Natural killer cell treated with Interleukin-12 subunit alpha and Interleukin-12 subunit beta and Interleukin-15 and Interleukin-18, amount 100 ng/mL, for 72 hours (primary cell): ENCODE data around the gene MOSPD2. TPM values are rescaled to one million over a fixed set of nuclear protein-coding genes. Genes with fewer than 3 reads are reported as not detected.

Experiments used
- ATAC-seq, 2 donors: fragments of 150-1000 bp; cut with Tn5 transposase in 1 of 2; sonication (Bioruptor Pico), chemical (Tn5 transposase) in 1 of 2; 2 replicates each; pipeline ENCODE4 v1.10.0; 2021
- DNase-seq: peaks from one replicate; pipeline ENCODE4 v3.0.0; 2022; ENCODE audit warnings: low spot score
- H3K27ac Mint-ChIP-seq, 2 donors: 1 replicate in 1 of 2; 2 replicates in 1 of 2; pipeline ENCODE4 v1.8.0; 2022; ENCODE audit warnings: mixed read lengths in 2 of 2, mild to moderate bottlenecking in 1 of 2, moderate library complexity in 1 of 2
- H3K27me3 Mint-ChIP-seq, 2 donors: 1 replicate in 1 of 2; 2 replicates in 1 of 2; pipeline ENCODE4 v1.8.0; 2022; ENCODE audit warnings: mixed read lengths in 2 of 2
- H3K36me3 Mint-ChIP-seq: one replicate; pipeline ENCODE4 v1.8.0; 2022; ENCODE audit warnings: mixed read lengths
- H3K4me1 Mint-ChIP-seq, 2 donors: 1 replicate in 1 of 2; 2 replicates in 1 of 2; pipeline ENCODE4 v1.8.0; 2022; ENCODE audit warnings: low read depth in 2 of 2, mixed read lengths in 2 of 2, mild to moderate bottlenecking in 1 of 2
- H3K4me3 Mint-ChIP-seq: one replicate; pipeline ENCODE4 v1.8.0; 2022; ENCODE audit warnings: mixed read lengths
- H3K9me3 Mint-ChIP-seq: 2 replicates; pipeline ENCODE4 v1.8.0; 2022; ENCODE audit warnings: mixed read lengths
- total RNA-seq, 2 donors: library from RNA; stranded (reverse); gene quantifications; one replicate each; pipeline ENCODE4 v1.2.3, GENCODE V29; 2022

The MOSPD2 gene
- total RNA-seq, 2 donors from 2014 or later = 12.8 to 30.4 TPM

DNA sequence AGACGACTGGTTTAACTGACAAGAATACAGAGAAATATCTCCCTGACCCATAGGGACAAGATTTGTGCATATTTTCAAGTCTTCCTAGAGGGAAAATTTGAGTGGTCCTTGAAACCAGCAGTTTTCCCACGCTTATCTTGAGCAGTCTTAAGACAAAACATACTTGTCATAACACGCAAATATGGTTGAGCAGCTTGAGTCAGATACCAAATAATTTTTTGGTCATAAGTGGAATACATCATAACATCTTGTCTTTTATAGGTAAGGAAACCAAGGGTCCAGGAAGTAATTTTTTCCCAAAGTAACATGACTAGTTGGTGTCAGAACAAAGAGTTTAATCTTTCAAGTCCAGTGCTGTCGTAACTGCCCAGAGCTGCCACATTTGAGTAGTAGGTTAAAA lies 50.5 kb downstream of the MOSPD2 start:
- Mint-ChIP-seq H3K27ac (no peak overlapping the region), H3K4me1 (no peaks in the 10 kb centered on the region), H3K36me3 (no peaks in the 10 kb centered on the region), H3K27me3 (peaks cover 0 to 5% of the 10 kb centered on the region in 2 donors), H3K4me3 (no peak overlapping the region), H3K9me3 (peaks cover 3% of the 10 kb centered on the region)
- DNase-seq = no peak
- ATAC-seq = no peak

DNA sequence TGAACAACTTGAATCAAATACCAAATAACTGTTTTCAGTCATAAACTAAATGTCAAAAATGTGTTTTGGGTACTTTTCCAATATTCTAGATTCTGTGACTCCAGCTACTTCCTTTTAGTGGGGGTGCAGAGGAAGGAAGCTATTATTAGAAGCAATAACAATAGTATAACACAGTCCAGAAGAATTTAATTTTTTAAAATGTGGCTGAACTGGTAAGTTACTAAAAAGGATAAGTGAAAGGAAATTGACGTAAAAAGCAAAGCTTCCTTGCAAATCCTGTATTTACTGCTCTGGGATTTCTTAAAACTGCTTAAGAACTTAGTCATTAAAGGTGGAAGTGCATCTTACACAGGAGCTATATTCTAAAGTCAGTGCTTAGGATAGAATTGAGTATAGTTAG lies 53.2 kb downstream of the MOSPD2 start:
- H3K4me1 Mint-ChIP-seq = no peaks in the 10 kb centered on the region
- H3K36me3 Mint-ChIP-seq = no peaks in the 10 kb centered on the region
- H3K9me3 Mint-ChIP-seq = peaks cover 3% of the 10 kb centered on the region
- H3K27ac Mint-ChIP-seq = no peak overlapping the region
- ATAC-seq = no peak
- DNase-seq = no peak
- H3K4me3 Mint-ChIP-seq = no peak overlapping the region
- H3K27me3 Mint-ChIP-seq = peaks cover 6 to 12% of the 10 kb centered on the region in 2 donors

DNA sequence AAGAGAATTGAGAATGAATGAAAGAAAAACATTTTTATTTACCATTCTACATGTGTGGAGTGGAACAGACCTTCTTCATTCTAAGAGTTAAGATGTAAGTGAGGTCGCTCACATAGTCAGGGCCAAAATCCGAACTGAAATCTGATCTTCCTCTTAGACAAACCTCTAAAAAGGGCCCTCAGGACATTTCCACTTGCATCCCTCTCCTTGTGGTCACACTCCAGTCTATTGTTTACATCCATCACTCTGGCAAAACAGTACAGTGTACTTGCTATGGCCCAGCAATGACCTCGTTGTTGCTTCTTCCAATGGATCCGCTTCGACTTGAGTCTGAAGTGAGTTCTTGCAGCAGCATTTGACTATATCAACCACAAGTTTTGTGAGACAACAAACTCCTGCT lies 54.2 kb downstream of the MOSPD2 start:
- no peaks in the 10 kb centered on the region for H3K36me3 Mint-ChIP-seq
- no peaks in the 10 kb centered on the region for H3K4me1 Mint-ChIP-seq
- no peak for ATAC-seq

DNA sequence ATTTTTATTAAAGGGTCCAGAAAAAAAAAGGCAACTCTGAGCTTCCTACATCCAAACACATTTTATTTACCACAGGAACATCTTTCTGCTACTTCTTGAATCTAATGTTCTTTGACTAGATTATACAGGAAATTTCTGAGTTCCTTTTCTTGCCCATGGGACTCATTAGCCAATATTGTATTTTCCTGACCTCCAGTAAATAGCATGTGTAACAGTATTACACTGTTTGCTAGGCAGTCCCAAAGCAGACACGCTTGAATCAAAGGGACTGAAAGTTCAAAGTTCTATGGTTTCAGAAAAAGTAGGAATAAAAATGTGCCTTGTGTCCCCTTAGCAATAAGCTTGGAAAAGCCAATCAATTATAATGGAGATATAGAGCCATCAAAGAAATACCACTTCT lies 57.4 kb downstream of the MOSPD2 start:
- Mint-ChIP-seq H3K4me3 (no peak overlapping the region), H3K36me3 (no peaks in the 10 kb centered on the region), H3K4me1 (no peaks in the 10 kb centered on the region), H3K27me3 (peaks cover 6 to 12% of the 10 kb centered on the region in 2 donors), H3K27ac (no peak overlapping the region), H3K9me3 (peaks cover 3% of the 10 kb centered on the region)
- no peak for ATAC-seq
- no peak for DNase-seq

More for the DNA sequence above, 54.2 kb downstream of the MOSPD2 start:
- Mint-ChIP-seq H3K27me3 (peaks cover 6 to 12% of the 10 kb centered on the region in 2 donors), H3K27ac (no peak overlapping the region), H3K9me3 (peaks cover 3% of the 10 kb centered on the region), H3K4me3 (no peak overlapping the region)
- no peak for DNase-seq

DNA sequence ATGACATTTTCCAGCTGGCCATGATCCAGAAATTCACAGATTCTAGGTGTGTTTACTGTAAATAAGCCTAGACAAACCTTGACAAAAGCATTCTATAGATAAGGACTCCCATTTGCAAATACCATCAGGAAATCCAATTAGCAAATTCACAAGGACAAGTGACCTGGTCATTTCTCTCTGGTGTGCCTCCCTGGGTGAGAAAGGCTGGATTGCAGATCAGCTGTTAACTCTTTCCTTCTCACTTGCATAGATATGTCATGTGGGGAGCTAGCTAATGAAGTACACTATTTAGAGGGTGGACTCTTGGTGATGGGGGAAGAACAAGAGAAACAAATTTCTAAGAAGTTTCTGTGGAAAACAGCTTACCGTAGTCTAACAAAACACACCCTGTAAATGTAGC lies 58.9 kb downstream of the MOSPD2 start:
- Mint-ChIP-seq H3K4me1 (peaks cover 0 to 3% of the 10 kb centered on the region in 2 donors), H3K9me3 (peaks cover 3% of the 10 kb centered on the region), H3K27ac (no peak overlapping the region), H3K36me3 (no peaks in the 10 kb centered on the region), H3K4me3 (no peak overlapping the region), H3K27me3 (peaks cover 6 to 16% of the 10 kb centered on the region in 2 donors)
- ATAC-seq = no peak
- no peak for DNase-seq

DNA sequence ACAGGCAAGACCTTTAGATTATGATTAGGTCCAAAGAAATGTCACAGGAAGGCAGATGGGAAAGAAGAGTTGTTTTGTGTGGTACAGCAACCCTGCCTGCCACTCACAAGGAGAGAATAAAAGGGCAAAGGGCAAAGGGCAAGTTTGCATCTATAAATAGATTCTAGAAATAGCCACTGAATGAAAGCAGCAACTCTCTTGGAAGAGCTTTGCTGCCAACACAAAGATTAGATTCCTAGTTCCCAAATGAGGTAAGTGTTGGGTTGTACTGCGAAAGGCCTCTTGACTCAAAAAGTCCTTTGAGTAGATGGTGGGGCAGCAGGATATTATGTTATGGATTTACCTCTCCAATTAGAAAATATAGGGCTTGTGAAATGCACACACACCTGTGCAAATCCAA lies 61.2 kb downstream of the MOSPD2 start:
- H3K27me3 Mint-ChIP-seq = peaks cover 6 to 13% of the 10 kb centered on the region in 2 donors
- H3K4me3 Mint-ChIP-seq = no peak overlapping the region
- H3K9me3 Mint-ChIP-seq = no peaks in the 10 kb centered on the region
- no peaks in the 10 kb centered on the region for H3K36me3 Mint-ChIP-seq
- DNase-seq (no peak), ATAC-seq (no peak)
- peaks cover 0 to 3% of the 10 kb centered on the region in 2 donors for H3K4me1 Mint-ChIP-seq
- no peak overlapping the region for H3K27ac Mint-ChIP-seq

DNA sequence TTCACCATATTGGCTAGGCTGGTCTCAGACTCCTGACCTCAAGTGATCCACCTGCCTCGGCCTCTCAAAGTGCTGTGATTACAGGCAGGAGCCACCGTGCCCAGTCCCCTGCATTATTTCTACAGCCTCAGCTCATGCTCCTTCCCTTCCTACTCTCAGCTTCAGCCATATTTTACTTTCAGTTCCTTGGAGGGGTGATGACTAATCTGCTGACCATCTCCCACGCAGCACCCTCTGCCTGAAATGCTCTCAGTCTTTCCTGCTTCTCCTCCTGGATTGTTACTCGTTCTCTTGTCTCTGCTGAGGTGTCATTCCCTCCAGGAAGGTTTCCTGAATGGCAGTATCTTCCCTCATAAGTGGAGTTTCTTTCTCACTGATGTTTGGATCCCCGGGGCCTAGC lies 63.3 kb downstream of the MOSPD2 start:
- no peak for ATAC-seq
- no peaks in the 10 kb centered on the region for H3K9me3 Mint-ChIP-seq
- H3K36me3 Mint-ChIP-seq = no peaks in the 10 kb centered on the region
- no peak for DNase-seq
- H3K4me1 Mint-ChIP-seq = peaks cover 0 to 3% of the 10 kb centered on the region in 2 donors
- no peak overlapping the region for H3K4me3 Mint-ChIP-seq
- peaks cover 0 to 8% of the 10 kb centered on the region in 2 donors for H3K27me3 Mint-ChIP-seq
- H3K27ac Mint-ChIP-seq = peak overlapping the region in 1 of 2 donors; percentile 20

DNA sequence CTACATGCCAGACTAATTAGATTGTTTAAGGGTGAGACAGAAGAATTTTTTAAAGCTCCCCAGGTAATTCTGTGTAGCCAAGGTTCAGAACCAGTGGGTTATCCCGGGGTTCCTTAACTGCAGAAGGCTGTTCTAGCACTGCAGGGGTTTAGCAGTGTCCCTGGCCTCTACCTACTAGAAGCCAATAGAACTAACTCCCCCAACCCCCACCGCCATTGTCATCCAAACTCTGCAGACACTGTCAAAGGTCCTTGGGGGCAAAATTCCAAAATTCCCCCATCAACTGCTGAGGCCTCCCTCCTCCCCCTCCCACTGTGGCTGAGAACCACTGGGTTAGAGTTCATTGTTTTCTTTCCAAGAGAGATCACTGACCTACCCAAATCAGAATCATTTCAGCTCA lies 66.4 kb downstream of the MOSPD2 start:
- Mint-ChIP-seq H3K27me3 (peaks cover 0 to 8% of the 10 kb centered on the region in 2 donors), H3K4me1 (peaks cover 0 to 3% of the 10 kb centered on the region in 2 donors), H3K4me3 (no peak overlapping the region), H3K36me3 (no peaks in the 10 kb centered on the region), H3K27ac (no peak overlapping the region), H3K9me3 (no peaks in the 10 kb centered on the region)
- DNase-seq (no peak), ATAC-seq (no peak)

DNA sequence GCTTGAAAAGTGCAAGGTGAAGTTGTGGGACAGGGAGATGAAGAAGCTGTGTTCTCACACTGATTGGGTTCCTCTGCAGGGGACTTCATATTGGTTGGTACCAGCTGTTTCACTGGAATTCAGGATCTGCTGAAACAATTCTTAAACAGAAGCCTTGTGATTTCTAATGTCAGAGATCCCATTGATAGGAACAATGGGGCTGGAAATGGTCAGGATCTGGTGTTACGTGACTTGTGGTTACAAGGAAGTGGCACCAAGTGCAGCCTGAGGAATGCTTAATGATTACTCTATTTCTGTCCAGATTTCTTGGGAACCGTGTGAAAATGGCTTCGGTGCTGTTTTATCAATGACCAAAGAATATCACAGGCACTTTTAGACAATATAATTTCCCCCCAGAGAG lies 68.1 kb downstream of the MOSPD2 start:
- no peaks in the 10 kb centered on the region for H3K9me3 Mint-ChIP-seq
- ATAC-seq (no peak), DNase-seq (no peak)
- no peak overlapping the region for H3K27ac Mint-ChIP-seq
- peaks cover 0 to 3% of the 10 kb centered on the region in 2 donors for H3K4me1 Mint-ChIP-seq
- H3K27me3 Mint-ChIP-seq = peaks cover 0 to 8% of the 10 kb centered on the region in 2 donors
- H3K4me3 Mint-ChIP-seq = no peak overlapping the region
- no peaks in the 10 kb centered on the region for H3K36me3 Mint-ChIP-seq

DNA sequence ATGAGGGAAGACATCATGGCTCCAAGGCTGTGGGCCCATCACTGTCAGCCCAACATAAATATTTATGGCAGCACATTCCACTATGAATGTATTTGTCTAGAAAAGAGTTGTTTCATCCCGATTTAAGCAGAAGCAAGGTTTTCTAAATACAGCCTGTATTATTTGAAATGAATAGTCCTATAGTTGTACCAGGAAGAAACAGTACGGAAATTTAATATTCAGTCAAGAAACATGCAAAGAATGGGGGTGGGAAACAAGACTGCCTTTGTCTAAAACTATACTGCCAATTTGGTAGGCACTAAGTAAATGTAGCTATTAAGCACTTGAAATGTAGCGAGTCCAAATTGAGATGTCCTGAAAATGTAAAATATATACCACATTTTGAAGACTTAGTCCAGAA lies 69.1 kb downstream of the MOSPD2 start:
- peaks cover 0 to 5% of the 10 kb centered on the region in 2 donors for H3K27me3 Mint-ChIP-seq
- DNase-seq (no peak), ATAC-seq (no peak)
- no peaks in the 10 kb centered on the region for H3K36me3 Mint-ChIP-seq
- H3K4me3 Mint-ChIP-seq = no peak overlapping the region
- no peaks in the 10 kb centered on the region for H3K9me3 Mint-ChIP-seq
- no peak overlapping the region for H3K27ac Mint-ChIP-seq
- no peaks in the 10 kb centered on the region for H3K4me1 Mint-ChIP-seq

DNA sequence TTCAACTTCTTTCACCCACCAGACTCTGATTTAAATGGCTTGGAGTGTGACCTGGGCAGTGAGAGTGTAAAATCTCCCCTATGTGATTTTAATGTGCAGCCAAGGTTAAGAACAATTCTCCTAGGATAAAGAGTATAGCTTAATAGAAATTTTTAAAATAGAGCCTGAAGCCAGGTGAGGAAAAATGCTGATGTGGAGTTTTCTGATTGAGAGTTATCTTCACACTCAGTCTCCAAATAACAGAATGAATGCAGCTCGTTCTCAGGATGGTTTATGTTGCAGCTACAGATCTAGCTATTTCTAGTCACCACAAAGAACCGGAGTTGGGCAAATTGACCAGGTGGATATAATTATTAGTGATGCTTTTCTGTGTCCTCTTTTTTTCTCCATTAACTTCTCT lies 70.7 kb downstream of the MOSPD2 start:
- DNase-seq (no peak), ATAC-seq (no peak)
- Mint-ChIP-seq H3K4me3 (no peak overlapping the region), H3K27ac (no peak overlapping the region), H3K36me3 (no peaks in the 10 kb centered on the region), H3K4me1 (no peaks in the 10 kb centered on the region), H3K9me3 (no peaks in the 10 kb centered on the region), H3K27me3 (peaks cover 0 to 2% of the 10 kb centered on the region in 2 donors)

DNA sequence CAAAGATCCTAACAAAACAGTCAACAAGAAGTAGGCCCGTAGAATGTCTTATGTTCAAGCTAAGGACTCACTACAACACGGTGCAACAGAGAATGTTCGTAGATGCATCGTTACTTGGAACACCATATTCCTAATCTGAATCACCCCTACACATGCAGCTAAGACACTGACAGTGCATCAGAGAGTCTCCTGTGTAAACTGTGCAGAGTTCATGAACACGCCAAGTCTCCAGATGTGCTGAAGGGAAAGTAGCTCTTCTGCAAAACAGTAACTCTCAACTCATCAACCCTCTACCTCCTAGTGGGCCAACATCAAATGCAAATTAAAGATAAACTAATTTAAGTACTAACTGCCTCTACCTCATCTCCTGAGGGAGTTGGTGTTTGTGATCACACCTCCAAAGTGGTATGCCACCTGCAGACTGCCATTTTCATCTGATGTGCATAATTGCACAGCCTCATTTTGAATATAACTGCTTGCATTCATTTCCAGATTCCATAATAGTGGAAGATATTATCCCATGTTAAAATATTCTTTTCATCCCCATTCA lies 73.5 kb downstream of the MOSPD2 start:
- Mint-ChIP-seq H3K36me3 (no peaks in the 10 kb centered on the region), H3K4me3 (no peak overlapping the region), H3K27me3 (peaks cover 3 to 11% of the 10 kb centered on the region in 2 donors), H3K9me3 (no peaks in the 10 kb centered on the region), H3K4me1 (no peaks in the 10 kb centered on the region), H3K27ac (no peak overlapping the region)
- ATAC-seq = no peak
- no peak for DNase-seq

DNA sequence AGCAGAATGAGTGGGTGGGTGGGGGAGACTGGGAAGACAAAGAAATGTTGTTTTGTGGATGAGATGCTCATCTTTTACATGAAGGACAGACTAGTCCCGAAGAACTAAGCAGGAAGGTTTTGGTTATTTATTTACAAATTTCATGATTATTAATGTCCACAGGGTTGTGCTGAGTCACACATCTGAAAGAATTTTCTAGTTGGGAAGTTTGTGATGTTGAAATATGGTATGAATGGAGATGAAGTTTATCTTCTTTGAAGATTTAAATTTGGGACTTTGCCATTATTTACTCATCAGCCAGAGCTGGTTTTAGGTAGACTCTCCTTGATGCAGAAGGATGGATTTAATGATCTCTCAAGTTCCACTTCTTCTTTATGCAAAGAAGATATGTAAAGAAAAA lies 75.5 kb downstream of the MOSPD2 start:
- Mint-ChIP-seq H3K27me3 (peaks cover 3 to 11% of the 10 kb centered on the region in 2 donors), H3K27ac (no peak overlapping the region), H3K4me1 (no peaks in the 10 kb centered on the region), H3K36me3 (no peaks in the 10 kb centered on the region), H3K9me3 (no peaks in the 10 kb centered on the region), H3K4me3 (no peak overlapping the region)
- ATAC-seq (no peak), DNase-seq (no peak)

DNA sequence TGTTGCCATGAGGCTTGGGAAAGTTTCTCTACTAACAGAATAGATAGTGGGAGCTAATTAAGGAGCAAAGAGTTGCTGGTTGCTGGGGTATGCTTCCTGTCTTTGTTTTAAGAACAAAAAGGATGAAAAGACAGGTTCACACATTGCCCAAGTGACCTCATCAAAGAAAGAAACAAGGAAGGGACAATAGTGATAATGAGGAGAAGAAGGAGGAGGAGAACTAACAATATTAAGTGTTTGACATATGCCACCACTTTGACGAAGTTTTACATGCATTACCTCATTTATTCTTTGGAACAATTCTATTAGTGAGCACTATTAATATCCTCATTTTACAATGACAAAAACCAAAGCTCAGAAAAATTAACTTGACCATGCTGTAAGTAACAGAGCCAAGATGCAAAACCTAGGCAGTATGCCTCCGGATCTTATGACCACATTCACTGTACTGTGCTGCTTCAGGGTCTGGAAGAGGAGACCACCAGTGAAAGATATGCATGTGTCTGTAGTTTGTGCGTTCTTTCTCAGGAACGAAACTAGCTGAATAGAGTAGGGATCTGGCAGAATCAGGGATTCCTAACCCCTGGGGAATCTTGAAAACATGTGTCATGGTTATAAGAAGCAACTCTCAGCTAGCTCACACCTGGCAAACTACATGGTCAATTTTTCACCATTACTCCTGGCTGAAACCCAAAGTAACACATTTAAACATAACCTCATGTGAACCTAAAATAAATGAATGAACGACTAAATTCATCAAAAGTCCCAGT lies 83.8 kb downstream of the MOSPD2 start:
- H3K4me1 Mint-ChIP-seq = no peaks in the 10 kb centered on the region
- no peak overlapping the region for H3K27ac Mint-ChIP-seq
- H3K4me3 Mint-ChIP-seq = no peak overlapping the region

More for the DNA sequence above, 83.8 kb downstream of the MOSPD2 start:
- Mint-ChIP-seq H3K9me3 (peaks cover 10% of the 10 kb centered on the region), H3K36me3 (no peaks in the 10 kb centered on the region), H3K27me3 (peaks cover 2 to 5% of the 10 kb centered on the region in 2 donors)
- no peak for DNase-seq
- no peak for ATAC-seq
